Measurements from ENCODE around the gene SLC22A3. TPM values are rescaled to one million over a fixed set of nuclear protein-coding genes. Genes with fewer than 3 reads are reported as not detected.
A peak's percentile ranks its signal among the peaks of the same experiment; 100 is the strongest.

The SLC22A3 gene
- total and polyA plus RNA-seq, 2 of the 13 experiments (the other 11 are each of a cell fraction or from before 2014, with no cell fraction given), result 12.0 to 31.5 TPM

GRCh38 chr6:160300076-160300695 is 48.0 kb upstream of the SLC22A3 start (continued):
- TF ChIP-seq, protein P1, sequence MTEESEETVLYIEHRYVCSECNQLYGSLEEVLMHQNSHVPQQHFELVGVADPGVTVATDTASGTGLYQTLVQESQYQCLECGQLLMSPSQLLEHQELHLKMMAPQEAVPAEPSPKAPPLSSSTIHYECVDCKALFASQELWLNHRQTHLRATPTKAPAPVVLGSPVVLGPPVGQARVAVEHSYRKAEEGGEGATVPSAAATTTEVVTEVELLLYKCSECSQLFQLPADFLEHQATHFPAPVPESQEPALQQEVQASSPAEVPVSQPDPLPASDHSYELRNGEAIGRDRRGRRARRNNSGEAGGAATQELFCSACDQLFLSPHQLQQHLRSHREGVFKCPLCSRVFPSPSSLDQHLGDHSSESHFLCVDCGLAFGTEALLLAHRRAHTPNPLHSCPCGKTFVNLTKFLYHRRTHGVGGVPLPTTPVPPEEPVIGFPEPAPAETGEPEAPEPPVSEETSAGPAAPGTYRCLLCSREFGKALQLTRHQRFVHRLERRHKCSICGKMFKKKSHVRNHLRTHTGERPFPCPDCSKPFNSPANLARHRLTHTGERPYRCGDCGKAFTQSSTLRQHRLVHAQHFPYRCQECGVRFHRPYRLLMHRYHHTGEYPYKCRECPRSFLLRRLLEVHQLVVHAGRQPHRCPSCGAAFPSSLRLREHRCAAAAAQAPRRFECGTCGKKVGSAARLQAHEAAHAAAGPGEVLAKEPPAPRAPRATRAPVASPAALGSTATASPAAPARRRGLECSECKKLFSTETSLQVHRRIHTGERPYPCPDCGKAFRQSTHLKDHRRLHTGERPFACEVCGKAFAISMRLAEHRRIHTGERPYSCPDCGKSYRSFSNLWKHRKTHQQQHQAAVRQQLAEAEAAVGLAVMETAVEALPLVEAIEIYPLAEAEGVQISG (CRISPR knock-in tag; IDR thresholded peaks at IDR 0.05), result peak; percentile 60; the same call in 1 of the 2 replicates
- peak; percentile 2; the same call in 1 of the 2 replicates for TF ChIP-seq STAG1 (CRISPR knock-in tag; IDR thresholded peaks at IDR 0.05)
- TF ChIP-seq ZNF292 (CRISPR knock-in tag; IDR thresholded peaks at IDR 0.05; ENCODE audit: borderline replicate concordance, low read depth), result peak; percentile 72
- TF ChIP-seq SMARCC2 (IDR thresholded peaks at IDR 0.05), result no peak
- TF ChIP-seq TBX2 (CRISPR knock-in tag; IDR thresholded peaks at IDR 0.05; ENCODE audit: borderline replicate concordance), result peak; percentile 36; the same call in 1 of the 2 replicates
- no peak for TF ChIP-seq ZNF709 (CRISPR knock-in tag; IDR thresholded peaks at IDR 0.05)
- TF ChIP-seq NR3C1 (CRISPR knock-in tag; IDR thresholded peaks at IDR 0.05), result no peak
- peak; percentile 20; the same call in 1 of the 2 replicates for TF ChIP-seq ZNF598 (CRISPR knock-in tag; IDR thresholded peaks at IDR 0.05; ENCODE audit: borderline replicate concordance)
- TF ChIP-seq, protein P2, sequence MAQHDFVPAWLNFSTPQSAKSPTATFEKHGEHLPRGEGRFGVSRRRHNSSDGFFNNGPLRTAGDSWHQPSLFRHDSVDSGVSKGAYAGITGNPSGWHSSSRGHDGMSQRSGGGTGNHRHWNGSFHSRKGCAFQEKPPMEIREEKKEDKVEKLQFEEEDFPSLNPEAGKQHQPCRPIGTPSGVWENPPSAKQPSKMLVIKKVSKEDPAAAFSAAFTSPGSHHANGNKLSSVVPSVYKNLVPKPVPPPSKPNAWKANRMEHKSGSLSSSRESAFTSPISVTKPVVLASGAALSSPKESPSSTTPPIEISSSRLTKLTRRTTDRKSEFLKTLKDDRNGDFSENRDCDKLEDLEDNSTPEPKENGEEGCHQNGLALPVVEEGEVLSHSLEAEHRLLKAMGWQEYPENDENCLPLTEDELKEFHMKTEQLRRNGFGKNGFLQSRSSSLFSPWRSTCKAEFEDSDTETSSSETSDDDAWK (CRISPR knock-in tag; IDR thresholded peaks at IDR 0.05), result no peak
- TF ChIP-seq HNRNPL (IDR thresholded peaks at IDR 0.05; ENCODE audit: low read depth, low read length), result 0 out of 2 replicates have a peak, but pooled peaks have one; percentile 38
- TF ChIP-seq ZNF839 (CRISPR knock-in tag; IDR thresholded peaks at IDR 0.05; ENCODE audit: borderline replicate concordance), result no peak
- TF ChIP-seq ZSCAN21 (CRISPR knock-in tag; IDR thresholded peaks at IDR 0.05; ENCODE audit: borderline replicate concordance), result 0 out of 2 replicates have a peak, but pooled peaks have one; percentile 43
- no peak for TF ChIP-seq DNMT1 (CRISPR knock-in tag; IDR thresholded peaks at IDR 0.05)
- TF ChIP-seq MYC (CRISPR knock-in tag; IDR thresholded peaks at IDR 0.05; ENCODE audit: borderline replicate concordance), result peak; percentile 34; the same call in 1 of the 2 replicates
- TF ChIP-seq JUN (CRISPR knock-in tag; IDR thresholded peaks at IDR 0.05), result no peak
- TF ChIP-seq SP5 (CRISPR knock-in tag; IDR thresholded peaks at IDR 0.05; ENCODE audit: borderline replicate concordance, low read depth), result peak; percentile 44; the same call in 1 of the 2 replicates
- peak; percentile 38; the same call in 1 of the 2 replicates for TF ChIP-seq TAF1 (CRISPR knock-in tag; IDR thresholded peaks at IDR 0.05)
- peak; percentile 48; the same call in 1 of the 2 replicates for TF ChIP-seq HNF4A (CRISPR knock-in tag; IDR thresholded peaks at IDR 0.05)
- TF ChIP-seq ETV5 (CRISPR knock-in tag; IDR thresholded peaks at IDR 0.05; ENCODE audit: borderline replicate concordance), result peak; percentile 44; the same call in 1 of the 2 replicates
- peak; percentile 61 for TF ChIP-seq GABPB1 (CRISPR knock-in tag; IDR thresholded peaks at IDR 0.05)
- TF ChIP-seq ZNF788 (CRISPR knock-in tag; IDR thresholded peaks at IDR 0.05; ENCODE audit: borderline replicate concordance), result peak; percentile 65; the same call in 1 of the 2 replicates
- peak; percentile 24; the same call in 1 of the 2 replicates for TF ChIP-seq SAP130 (CRISPR knock-in tag; IDR thresholded peaks at IDR 0.05; ENCODE audit: low read depth)

Data from HepG2 (cell line).